ENCODE results near the gene RXFP1.

DNA sequence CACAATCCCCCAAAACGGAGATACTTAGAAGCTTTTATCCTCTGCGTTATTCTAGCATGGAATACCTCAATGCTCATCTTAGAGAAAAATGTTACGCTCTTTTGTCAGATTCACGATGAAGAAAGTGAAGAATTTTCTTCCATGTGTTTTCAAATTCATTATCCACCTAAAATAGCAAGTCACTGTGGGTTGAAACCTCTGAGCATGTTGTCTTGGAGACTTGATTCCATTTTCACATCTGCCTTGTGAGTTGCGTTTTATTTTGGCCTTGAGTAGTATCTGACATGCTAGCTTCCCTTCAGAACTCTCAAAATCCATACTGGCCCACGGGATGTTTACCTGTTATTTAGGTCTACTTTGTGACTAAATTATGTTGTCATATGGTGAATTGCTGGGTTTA lies 83.7 kb downstream of the RXFP1 start:
- TF ChIP-seq, protein P1, sequence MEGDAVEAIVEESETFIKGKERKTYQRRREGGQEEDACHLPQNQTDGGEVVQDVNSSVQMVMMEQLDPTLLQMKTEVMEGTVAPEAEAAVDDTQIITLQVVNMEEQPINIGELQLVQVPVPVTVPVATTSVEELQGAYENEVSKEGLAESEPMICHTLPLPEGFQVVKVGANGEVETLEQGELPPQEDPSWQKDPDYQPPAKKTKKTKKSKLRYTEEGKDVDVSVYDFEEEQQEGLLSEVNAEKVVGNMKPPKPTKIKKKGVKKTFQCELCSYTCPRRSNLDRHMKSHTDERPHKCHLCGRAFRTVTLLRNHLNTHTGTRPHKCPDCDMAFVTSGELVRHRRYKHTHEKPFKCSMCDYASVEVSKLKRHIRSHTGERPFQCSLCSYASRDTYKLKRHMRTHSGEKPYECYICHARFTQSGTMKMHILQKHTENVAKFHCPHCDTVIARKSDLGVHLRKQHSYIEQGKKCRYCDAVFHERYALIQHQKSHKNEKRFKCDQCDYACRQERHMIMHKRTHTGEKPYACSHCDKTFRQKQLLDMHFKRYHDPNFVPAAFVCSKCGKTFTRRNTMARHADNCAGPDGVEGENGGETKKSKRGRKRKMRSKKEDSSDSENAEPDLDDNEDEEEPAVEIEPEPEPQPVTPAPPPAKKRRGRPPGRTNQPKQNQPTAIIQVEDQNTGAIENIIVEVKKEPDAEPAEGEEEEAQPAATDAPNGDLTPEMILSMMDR (IDR thresholded peaks at IDR 0.05), result no peak
- TF ChIP-seq POLR2A (IDR thresholded peaks at IDR 0.05), result no peak
